NCI-H1105 treated with DMSO at 0.1 percent for 48 hours (cell line): ENCODE measurements around the gene FARP1.
A peak's percentile ranks its signal among the peaks of the same experiment; 100 is the strongest.

Source experiments
- DNase-seq: peaks from one replicate; lab custom pipeline; 2025; lab: John Stamatoyannopoulos, UW

FARP1 gene, protein sequence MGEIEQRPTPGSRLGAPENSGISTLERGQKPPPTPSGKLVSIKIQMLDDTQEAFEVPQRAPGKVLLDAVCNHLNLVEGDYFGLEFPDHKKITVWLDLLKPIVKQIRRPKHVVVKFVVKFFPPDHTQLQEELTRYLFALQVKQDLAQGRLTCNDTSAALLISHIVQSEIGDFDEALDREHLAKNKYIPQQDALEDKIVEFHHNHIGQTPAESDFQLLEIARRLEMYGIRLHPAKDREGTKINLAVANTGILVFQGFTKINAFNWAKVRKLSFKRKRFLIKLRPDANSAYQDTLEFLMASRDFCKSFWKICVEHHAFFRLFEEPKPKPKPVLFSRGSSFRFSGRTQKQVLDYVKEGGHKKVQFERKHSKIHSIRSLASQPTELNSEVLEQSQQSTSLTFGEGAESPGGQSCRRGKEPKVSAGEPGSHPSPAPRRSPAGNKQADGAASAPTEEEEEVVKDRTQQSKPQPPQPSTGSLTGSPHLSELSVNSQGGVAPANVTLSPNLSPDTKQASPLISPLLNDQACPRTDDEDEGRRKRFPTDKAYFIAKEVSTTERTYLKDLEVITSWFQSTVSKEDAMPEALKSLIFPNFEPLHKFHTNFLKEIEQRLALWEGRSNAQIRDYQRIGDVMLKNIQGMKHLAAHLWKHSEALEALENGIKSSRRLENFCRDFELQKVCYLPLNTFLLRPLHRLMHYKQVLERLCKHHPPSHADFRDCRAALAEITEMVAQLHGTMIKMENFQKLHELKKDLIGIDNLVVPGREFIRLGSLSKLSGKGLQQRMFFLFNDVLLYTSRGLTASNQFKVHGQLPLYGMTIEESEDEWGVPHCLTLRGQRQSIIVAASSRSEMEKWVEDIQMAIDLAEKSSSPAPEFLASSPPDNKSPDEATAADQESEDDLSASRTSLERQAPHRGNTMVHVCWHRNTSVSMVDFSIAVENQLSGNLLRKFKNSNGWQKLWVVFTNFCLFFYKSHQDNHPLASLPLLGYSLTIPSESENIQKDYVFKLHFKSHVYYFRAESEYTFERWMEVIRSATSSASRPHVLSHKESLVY

DNA sequence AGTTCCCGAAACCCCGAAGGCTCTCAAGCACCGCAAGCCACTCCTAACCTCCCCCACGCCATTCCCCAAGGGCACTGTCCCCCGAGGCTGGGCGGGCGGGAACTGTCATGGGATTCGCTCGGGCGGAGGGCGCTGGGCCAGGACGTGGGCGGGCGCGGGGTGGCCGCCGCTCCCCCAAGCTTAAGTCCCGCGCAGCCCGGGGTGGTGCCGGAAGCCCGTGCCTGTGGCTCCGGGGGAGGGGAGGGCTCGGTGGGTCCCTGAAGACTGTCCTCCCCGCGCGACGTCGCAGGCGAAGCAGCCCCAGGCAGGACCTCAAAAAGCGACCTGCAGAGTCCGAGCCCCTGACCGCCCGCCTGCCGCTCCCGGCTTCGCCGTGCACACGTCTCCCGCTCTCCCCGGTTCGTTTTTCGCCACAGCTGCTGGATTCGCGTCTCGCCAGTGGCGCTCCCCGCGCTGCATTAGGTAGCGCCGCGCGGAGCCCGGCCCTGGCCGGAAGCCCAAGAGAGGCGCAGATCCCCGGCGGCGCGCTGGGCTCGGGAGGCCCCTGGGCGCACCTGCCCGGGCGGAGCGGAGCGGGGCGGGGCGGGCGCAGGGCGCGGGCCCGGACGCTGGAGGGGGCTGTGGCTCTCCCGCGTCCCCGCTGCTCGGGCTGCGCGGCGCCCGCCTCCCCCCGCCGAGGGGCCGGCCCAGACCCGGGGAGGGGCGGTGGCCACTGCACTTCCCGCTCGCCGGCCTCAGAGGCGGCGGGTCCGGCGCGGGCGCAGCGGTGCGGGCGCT, at the start of gene FARP1:
Gene FARP1 (plus strand): TSS at position 715 of the 777 bp plus-strand sequence. CDS start 70,149 bp downstream, outside the sequence.
- peak; percentile 66 for DNase-seq

DNA sequence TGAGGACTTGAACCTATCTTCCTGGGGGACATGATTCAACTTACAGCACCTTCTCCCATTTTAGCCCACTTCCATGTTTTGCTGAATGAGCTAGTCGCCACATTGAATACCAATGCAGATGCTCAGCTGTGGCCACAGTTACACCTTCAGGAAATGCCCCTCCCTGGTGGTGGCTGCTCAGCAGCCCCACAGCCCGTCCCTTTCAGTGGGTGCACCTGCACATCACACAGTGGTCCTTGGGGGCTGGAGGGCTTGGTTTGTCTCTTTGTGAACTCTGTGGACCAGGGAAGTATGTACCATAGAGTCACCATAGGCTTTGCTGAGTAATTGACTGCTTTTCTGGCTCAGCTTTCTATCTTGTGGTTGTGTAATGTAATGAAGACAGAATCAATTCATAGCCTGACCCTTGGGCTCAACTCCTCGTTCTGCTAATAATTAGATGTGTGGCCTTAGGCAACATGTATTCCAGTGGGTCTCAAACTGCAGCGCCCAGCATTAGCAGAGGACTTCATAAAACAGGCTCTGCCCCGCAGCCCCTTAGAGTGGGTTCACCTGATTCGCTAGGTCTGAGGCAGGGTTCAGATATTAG, 48.1 kb upstream of the FARP1 start:
- DNase-seq = no peak

DNA sequence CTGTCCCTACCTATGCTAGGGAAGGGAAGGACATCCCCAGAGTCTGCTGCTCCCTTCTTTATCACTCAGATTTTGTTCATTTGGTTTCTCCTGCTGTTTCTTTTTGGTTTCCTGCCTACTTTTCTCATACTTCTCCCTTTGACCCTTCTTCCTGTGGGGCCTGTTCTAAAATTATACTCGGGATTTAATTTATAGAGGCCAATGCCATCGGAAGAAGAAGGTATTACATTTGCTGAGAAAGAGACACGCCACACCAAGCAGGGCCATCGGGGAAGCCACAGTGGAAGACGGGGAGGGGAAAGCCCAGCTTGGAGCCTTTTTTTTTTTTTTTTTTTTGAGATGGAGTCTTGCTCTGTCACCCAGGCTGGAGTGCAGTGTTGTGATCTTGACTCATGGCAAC, 46.8 kb upstream of the FARP1 start:
- no peak for DNase-seq

DNA sequence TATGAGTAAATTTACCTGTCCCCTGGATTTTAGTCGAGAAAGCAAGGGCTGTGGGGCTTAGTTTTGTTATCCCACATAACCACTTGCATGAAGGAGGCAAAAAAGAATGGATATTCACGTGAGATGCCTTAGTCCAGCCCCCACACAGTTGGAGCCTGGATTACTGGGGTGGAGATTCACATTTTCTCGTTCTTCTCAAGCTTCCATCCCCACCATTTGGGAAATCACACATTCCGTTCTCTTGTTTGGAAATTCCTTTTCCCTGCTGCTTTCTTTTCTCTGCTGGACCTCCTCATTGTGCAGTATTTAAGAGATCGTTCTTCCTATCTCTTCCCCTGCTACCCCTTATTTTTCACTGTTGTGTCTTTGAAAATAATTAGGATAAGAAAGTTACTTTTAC, 45.1 kb upstream of the FARP1 start:
- DNase-seq = no peak

DNA sequence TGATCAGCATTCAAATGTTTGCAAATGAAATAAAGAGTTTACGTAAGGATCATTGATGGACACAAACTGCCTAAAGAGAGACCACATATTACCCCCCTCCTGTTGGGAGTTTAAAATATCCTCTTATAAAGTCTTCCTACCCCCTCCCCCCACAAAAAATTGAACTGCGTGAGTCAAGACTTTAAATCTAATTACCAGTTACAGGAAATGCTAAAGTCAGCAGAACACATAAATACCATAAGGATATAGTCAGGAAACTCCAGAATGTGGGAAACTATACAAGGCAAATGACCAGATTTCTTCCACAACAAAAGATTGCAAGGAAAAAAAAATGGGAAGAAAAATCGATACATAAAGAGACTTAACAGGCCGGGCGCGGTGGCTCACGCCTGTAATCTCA, 44.4 kb upstream of the FARP1 start:
- no peak for DNase-seq

DNA sequence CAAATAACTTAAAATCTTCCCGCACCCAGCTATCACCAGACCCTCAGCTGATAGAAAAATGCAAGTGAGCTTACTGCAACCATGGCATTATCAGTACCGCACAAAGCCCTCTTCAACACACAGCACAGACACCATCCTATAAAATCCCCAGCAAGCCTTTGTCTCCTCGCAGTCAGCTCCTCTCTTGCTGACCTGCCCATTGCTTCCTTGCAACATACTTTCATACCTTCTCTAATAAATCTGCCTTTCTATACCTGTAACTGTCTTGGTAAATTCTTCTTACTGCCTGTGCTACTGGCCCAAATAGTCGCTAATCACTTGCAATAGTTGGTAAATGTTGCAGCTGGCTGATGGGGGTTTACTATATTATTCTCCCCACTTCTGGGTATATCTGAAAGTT, 43.3 kb upstream of the FARP1 start:
- no peak for DNase-seq

DNA sequence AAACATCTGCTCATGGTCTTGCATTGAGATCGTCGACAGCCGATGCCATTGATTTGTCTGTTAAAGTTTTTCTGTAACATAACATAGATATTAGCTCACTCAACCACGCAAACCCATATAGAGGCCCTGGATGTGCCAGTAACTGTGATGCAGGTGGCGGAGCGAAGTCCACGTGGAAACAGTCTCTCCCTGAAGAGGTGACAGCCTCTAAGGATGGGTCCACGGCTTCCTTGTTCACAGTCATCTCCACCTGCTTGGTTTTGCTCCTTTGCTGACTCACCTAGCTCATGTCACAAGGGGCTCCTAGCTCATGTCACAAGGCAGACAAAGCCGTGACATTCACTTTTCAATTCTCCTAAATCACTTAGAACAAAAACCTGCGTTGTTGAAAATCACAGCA, 42.4 kb upstream of the FARP1 start:
- no peak for DNase-seq

DNA sequence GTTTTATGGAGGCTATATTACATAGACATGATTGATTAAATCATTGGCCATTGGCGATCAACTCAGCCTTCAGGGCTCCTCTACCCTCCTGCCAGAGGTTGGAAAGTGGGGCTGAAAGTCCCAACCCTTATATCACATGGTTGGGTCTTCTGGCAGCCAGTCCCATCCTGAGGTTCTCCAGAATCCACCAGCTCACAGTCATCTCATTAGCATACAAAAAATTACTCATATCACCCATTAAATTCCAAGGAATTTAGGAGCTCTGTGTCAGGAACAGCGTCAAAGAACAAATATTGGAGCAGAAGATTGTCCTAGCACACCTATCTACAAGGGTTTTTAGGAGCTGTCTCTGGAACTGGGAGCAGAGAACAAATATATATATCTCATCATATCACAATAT, 39.4 kb upstream of the FARP1 start:
- DNase-seq = no peak

DNA sequence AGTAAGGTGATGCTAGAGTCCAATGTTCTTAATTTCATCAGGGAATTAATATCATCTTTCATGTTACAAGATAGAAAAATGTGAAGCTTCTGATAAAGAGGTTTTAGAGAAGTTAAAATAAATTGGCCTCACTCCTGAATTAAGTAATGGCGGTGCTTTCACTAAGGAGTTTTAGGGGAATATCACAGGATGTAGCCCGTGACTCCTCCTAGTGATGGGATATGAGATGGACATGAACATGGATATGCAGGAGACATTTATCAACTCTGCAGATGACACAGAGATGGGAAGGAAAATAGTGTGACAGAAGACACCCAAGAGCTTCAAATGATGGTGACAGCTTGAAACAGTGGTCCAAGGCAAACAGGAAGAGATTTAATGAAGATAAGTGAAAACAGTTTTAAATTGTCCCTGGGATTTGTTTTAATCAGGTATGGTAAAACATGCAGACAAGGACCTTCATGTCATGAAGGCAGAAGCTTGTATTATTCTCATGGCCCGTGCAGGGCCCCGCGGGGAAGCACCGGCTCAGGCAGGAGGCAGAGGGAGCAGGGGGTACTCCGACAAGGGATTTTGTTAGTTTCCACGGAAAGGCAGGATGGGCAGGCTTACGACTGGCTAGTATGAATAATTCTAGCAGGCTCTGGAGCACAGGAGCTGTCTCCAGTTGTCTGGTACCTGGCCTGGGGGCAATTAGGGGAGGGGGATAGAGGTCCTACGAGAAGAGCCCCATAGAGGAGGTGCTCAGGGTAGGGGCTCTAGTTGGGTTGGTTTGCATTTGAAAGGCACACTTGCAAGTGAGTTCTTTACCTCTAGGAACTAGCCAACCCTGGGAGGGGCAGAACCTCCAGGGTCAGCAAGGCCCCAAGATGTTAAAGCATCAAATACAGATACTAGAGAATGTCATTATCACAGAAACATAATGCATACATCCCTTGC, 38.7 kb upstream of the FARP1 start:
- DNase-seq = no peak

DNA sequence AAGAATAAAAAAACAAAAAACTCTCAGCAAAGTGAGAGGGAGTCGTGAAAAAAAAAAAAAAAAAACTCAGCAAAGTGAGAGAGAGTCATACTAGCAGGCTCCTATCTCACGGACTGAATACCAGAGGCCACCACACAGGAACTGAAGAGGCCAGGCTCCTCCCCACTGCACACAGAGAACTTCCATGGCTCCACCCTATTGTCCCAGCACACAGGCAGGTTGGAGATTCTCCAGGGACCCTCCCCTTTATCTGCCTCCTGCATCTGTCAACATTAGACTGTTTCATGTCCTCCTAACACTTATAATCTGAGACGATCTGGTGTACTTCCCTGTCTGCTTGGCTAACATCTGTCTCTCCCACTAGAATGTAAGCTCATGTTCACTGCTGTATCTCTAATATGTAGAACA, 37.0 kb upstream of the FARP1 start:
- no peak for DNase-seq

DNA sequence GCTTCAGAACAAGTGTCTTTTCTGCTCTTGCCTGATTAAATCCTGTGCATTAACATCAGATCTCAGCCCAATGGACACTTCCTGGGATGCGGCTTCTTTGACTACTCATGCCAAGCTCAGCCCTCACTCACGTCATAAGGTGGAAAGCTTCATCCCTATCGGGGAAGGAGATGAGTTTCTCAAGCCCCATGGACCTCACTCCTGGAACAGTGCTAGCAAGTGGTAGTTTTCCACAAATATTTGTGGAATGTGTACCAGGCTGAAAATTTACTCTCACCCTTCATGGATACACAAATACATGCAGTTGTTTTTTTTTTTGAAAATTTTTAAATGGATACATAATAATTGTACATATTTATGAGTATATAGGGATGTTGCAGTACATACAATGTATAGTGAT, 34.6 kb upstream of the FARP1 start:
- no peak for DNase-seq

DNA sequence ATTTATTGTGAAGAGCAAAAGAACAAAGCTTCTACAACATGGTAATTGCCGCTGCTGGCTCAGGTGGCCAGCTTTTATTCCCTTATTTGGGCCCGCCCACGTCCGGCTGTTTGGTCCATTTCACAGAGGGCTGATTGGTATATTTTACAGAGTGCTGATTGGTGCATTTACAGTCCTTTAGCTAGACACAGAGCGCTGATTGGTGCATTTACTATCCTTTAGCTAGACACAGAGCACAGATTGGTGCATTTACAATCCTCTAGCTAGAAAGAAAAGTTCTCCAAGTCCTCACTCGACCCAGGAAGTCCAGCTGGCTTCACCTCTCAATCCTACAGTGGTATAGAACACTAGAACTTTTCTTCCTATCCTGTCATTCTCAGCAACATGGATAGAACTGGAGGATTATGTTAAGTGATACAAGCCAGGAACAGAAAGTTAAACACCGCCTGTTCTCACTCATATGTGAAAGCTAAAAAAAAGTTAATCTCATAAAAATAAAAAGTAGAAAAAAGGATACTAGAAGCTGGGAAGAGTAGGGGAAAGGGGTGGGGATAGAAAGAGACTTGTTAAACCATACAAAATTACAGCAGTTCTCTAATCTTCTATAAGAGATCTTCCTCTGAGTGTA, 33.6 kb upstream of the FARP1 start:
- DNase-seq = no peak

DNA sequence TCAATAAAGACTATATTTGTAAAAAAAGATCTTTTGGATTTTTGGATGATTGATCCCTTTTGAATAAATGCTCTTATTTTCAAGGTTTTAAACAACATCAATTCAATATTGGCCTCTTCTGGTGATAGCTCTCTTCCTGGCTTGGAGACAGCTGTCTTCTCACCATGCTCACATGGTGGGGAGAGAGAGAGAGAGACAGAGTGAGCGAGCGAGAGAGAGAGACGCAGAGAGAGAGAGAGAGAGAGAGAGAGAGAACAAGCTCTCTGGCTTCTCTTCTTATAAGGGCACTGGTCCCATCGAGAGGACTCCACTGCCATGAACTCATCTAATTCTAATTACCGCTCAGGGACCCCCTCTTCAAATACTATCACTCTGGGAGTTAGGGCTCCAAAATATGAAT, 32.1 kb upstream of the FARP1 start:
- DNase-seq = no peak

DNA sequence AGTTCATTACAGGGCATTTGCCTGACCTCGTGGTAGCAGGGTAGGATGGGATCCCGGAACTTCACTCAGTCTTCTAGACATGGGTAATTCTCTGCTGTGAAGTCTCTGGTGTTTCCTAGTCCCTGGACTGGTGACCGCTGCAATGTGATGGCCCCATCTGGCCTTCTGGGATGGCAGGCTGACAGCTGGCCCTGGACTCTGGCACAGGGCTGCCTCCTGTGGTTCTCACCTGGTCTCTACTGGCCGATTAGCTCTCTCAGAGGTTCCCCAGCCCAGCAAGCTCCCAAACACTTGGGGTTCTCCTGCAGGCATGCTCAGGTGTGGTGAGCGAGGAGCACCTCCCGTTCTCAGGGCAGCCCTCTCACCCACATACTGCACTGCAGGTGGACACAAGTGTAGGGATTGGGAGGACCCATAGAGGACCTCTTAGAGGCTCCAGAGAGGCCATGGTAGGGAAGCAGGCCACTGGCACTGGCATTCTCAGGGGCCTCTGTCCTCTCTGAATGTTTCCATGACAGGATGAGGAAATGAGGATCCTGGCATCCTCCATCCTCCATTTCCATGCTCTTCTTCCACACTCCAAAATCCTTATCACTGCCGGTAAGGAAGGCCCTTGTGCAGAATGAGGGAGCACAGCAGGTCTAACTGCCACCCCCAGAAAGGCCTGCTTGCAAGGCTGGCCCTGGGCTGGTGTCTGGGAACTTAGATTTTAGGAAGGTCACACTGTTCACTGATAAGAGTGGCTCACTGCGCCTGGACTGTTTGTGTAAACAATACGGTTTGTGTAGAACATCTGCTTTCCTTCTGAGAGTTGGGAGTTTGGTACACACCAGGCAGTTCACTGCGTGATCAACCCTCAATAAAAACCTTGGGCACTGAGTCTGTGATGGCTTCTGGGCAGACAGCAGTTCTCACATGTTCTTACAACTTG, 31.5 kb upstream of the FARP1 start:
- no peak for DNase-seq

DNA sequence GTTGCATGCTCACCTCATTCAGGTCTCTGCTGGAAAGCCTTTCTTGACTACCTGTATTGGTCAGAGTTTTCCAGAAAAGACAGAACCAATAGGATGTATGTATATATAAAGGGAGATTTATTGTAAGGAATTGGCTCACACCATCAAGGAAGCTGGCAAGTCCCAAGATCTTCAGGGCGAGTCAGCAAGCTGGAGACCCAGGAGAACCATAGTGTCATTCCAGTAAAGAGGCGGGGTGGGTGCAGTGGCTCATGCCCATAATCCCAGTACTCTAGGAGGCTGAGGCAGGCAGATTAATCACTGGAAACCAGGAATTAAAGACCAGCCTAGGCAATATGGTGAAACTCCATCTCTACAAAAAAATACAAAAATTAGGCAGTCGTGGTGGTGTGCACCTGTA, 30.4 kb upstream of the FARP1 start:
- DNase-seq = no peak

DNA sequence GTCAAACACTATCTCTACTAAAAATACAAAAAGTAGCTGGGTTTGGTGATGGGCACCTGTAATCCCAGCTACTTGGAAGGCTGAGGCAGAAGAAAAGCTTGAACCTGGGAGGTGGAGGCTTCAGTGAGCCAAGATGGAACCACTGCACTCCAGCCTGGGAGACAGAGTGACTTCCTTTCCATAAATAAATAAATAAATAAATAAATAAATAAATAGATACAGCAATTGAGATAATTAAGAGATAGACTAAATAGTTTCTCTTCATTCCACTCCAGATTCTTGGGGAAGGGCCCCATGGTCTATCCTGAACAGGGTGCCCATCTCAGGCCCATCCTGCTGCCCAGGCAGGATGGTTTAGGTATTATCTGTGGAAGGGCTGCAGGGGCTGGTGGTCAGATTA, 24.0 kb upstream of the FARP1 start:
- no peak for DNase-seq

DNA sequence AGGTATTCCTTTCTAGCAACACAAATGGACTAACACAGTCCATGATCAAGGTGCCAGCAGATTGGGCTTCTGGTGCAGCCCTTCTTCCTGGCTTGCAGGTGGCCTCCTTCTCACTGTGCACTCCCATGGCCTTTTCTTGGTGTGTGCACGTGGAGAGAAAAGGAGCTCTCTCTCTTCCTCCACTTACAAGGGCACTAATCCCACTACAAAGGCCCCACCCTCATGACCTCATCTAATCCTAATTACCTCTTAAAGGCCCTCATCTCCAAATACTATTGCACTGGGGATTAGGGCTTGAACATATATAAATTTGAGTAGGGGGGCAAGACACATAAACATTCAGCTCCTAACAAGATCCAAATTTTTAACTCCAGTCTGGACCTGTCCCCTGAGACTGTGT, 19.7 kb upstream of the FARP1 start:
- no peak for DNase-seq

DNA sequence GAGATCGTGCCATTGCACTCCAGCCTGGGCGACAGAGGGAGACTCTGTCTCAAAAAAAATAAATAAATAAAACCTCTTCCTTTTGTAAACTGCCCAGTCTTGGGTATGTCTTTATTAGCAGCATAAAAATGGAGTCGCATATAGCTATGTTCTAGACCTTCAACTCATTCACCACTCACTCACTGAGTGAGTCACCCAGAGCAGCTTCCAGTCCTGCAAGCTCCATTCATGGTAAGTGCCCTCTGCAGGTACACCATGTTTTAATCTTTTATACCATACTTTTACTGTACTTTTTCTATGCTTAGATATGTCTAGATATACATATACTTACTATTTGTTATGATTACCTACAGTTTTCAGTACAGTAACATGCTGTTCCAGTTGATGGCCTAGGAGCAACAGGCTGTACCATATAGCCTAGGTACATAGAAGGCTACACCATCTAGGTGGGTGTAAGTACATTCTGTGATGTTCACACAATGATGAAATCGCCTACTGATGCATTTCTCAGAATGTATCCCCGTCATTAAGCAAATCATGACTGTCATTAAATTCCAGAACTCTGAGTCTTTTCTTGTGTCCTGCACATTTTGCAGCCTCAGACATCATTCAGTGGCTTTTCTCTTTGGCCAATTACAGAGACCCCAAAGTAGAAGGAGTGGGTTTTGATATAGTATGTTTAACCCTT, 13.7 kb upstream of the FARP1 start:
- DNase-seq = no peak
